Heart right ventricle (tissue), 16 donors: ENCODE measurements around the gene TUBGCP6. TPM values are rescaled to one million over a fixed set of nuclear protein-coding genes. Genes with fewer than 3 reads are reported as not detected.

ENCODE experiments used
- ATAC-seq, 8 donors: fragments of 200-7000 bp; cut with Tn5 transposase; one replicate each; pipeline ENCODE4 v1.9.1; 2020; ENCODE audit warnings: mild to moderate bottlenecking in 8 of 8, moderate library complexity in 8 of 8, moderate number of reproducible peaks in 1 of 8
- DNase-seq, 2 donors: peaks; one replicate each; pipeline ENCODE4 v3.0.0-alpha.2; 2020
- H3K27ac ChIP-seq, 10 donors: fragments of 200-600 bp; sonication (generic) in 2 of 10; one replicate each; pipeline versions ENCODE4 v1.5.0 to v1.8.0; 2020 to 2022; ENCODE audit warnings: mild to moderate bottlenecking in 3 of 10
- H3K27me3 ChIP-seq, 7 donors: fragments of 200-600 bp; one replicate each; pipeline ENCODE4 v1.8.0; 2021 to 2022; ENCODE audit warnings: mild to moderate bottlenecking in 2 of 7
- H3K36me3 ChIP-seq, 9 donors: fragments of 200-600 bp; sonication (generic) in 1 of 9; one replicate each; pipeline versions ENCODE4 v1.5.0 to v1.8.0; 2020 to 2022; ENCODE audit warnings: mild to moderate bottlenecking in 2 of 9
- H3K4me1 ChIP-seq, 9 donors: fragments of 200-600 bp; sonication (generic) in 1 of 9; one replicate each; pipeline versions ENCODE4 v1.5.0 to v1.8.0; 2020 to 2022; ENCODE audit warnings: mild to moderate bottlenecking in 4 of 9
- H3K4me3 ChIP-seq, 10 donors: fragments of 200-600 bp; sonication (generic) in 2 of 10; one replicate each; pipeline versions ENCODE4 v1.5.0 to v1.8.0; 2020 to 2022; ENCODE audit warnings: mild to moderate bottlenecking in 7 of 10, moderate library complexity in 2 of 10
- H3K9me3 ChIP-seq, 11 donors: fragments of 200-600 bp in 10 of 11; sonication (generic) in 2 of 11; one replicate each; pipeline versions ENCODE4 v1.5.0 to v1.8.0; 2013 to 2022; ENCODE audit warnings: mild to moderate bottlenecking in 2 of 11, control low read depth in 1 of 11, moderate library complexity in 1 of 11
- CTCF ChIP-seq, 9 donors: fragments of 200-600 bp; sonication (generic) in 2 of 9; IDR thresholded peaks; one replicate each; pipeline versions ENCODE4 v1.5.0 to v1.8.0; 2021 to 2022; ENCODE audit warnings: antibody characterized with exemption in 9 of 9, mild to moderate bottlenecking in 5 of 9, moderate library complexity in 1 of 9
- WGBS, 2 donors: extraction: QIAGEN DNeasy Blood & Tissue Kit; methylation state at CpG; one replicate each; pipeline ENCODE4 v1.1.7; 2013; ENCODE audit warnings: inconsistent platforms in 1 of 2; 5-methylcytosine and 5-hydroxymethylcytosine counted together
- intact Hi-C, 10 donors: fragments of 100-400 bp; cut with DNase I; formaldehyde crosslinking; loops; one replicate each; pipeline versions ENCODE4 v1.11.1 to v1.14.2; 2022
- polyA plus RNA-seq, 2 donors: library from polyadenylated mRNA; stranded (reverse); fragments of 200-250 nt; gene quantifications; one replicate each; pipeline ENCODE4 v1.2.3, GENCODE V29; 2013
- total RNA-seq, 10 donors: library from RNA; stranded (reverse); fragmentation: NEBNext Ultra II Directional in 3 of 10; extraction: Animal tissue kit (Norgen Biotek cat#: 25700) in 3 of 10; gene quantifications; one replicate each; pipeline versions ENCODE4 v1.2.1 to v1.2.4, GENCODE V29; 2021 to 2023
- donor health status: Arrhythmogenic right ventricular cardiomyopathy.
- donor health status: ischemic (EF 13 %, LVEDD 7.1; RV severe dilation, severe dysfunction).
- donor health status: healthy with polysubstance abuse.
- donor health status: DM: no; HTN: yes; CAD: no.
- donor health status: DM: no; HTN: no; CAD: no.
- donor health status: ischemic (EF 25% LVEDD 6.9; RV normal size, moderate dysfunction).
- donor health status: ischemic (EF 25% LVEDD 5.7; RV mildly dilated, moderate dysfunction).
- donor health status: healthy.
- donor health status: DM: yes; HTN: yes; CAD: no.
- donor health status: Ischemic cardiomyopathy.
- donor health status: ischemic (EF 35%, LVEDD 5.7; RV mildly dilated, moderate dysfunction).
- donor health status: nonischemic (EF 11% LVEDD 7.7; RV severe dilation, severe dysfunction).
- donor health status: DM: yes; HTN: yes; CAD: no.
- donor health status: PGD.
- donor health status: ischemic (EF 29% LVEDD 5.4; RV normal size, mild dysfunction).
- donor health status: nonischemic (EF 23%, LVEDD 6.1; RV moderate dilation, normal function).

The TUBGCP6 gene
- total and polyA plus RNA-seq, 12 donors: 14.2 to 40.7 (median 18.5) TPM

GRCh38 chr22:50189184-50189848, 55.5 kb downstream of the TUBGCP6 start:
- peaks cover 0 to 21% (median 0%) of the 10 kb centered on the region in 9 donors for H3K36me3 ChIP-seq
- ATAC-seq (peak in 1 of 8 donors; percentile 2), DNase-seq (peak in 1 of 2 donors; percentile 50)
- H3K27ac ChIP-seq: peak overlapping the region in 9 of 10 donors; percentile 64 to 97 (median 80)
- TF ChIP-seq CTCF (IDR thresholded peaks at IDR 0.05): no peak
- H3K27me3 ChIP-seq: no peaks in the 10 kb centered on the region
- 69 to 73% methylated on average over 20 of the region's 20 CpGs for WGBS, 2 donors
- H3K9me3 ChIP-seq: no peaks in the 10 kb centered on the region
- H3K4me3 ChIP-seq: peak overlapping the region in 4 of 10 donors; percentile 54 to 63 (median 55)
- intact Hi-C loops: no loop called here
- H3K4me1 ChIP-seq: peaks cover 13 to 77% (median 53%) of the 10 kb centered on the region in 9 donors

GRCh38 chr22:50188356-50188755, 56.5 kb downstream of the TUBGCP6 start:
- no peak overlapping the region for H3K4me3 ChIP-seq
- intact Hi-C loops: no loop called here
- no peaks in the 10 kb centered on the region for H3K27me3 ChIP-seq
- DNase-seq (no peak), ATAC-seq (no peak)
- no peak for TF ChIP-seq CTCF (IDR thresholded peaks at IDR 0.05)
- H3K4me1 ChIP-seq: peaks cover 19 to 87% (median 63%) of the 10 kb centered on the region in 9 donors
- H3K9me3 ChIP-seq: no peaks in the 10 kb centered on the region
- H3K27ac ChIP-seq: peak overlapping the region in 2 of 10 donors; percentile 78 to 97
- H3K36me3 ChIP-seq: peaks cover 0 to 11% (median 0%) of the 10 kb centered on the region in 9 donors
- 95 to 96% methylated on average over 11 of the region's 11 CpGs for WGBS, 2 donors

GRCh38 chr22:50186761-50187523, 57.9 kb downstream of the TUBGCP6 start:
- DNase-seq (peak in 1 of 2 donors; percentile 23), ATAC-seq (no peak)
- WGBS, 2 donors: 49 to 55% methylated on average over 26 of the region's 26 CpGs
- H3K36me3 ChIP-seq: peaks cover 0 to 6% (median 0%) of the 10 kb centered on the region in 9 donors
- intact Hi-C loops: no loop called here
- no peak for TF ChIP-seq CTCF (IDR thresholded peaks at IDR 0.05)
- no peaks in the 10 kb centered on the region for H3K9me3 ChIP-seq
- H3K27me3 ChIP-seq: no peaks in the 10 kb centered on the region
- peak overlapping the region; percentile 50 to 78 (median 72) for H3K4me3 ChIP-seq
- H3K4me1 ChIP-seq: peaks cover 19 to 75% (median 67%) of the 10 kb centered on the region in 9 donors
- H3K27ac ChIP-seq: peak overlapping the region in 9 of 10 donors; percentile 52 to 94 (median 71)

GRCh38 chr22:50186181-50186714, 58.6 kb downstream of the TUBGCP6 start:
- peaks cover 19 to 68% (median 64%) of the 10 kb centered on the region in 9 donors for H3K4me1 ChIP-seq
- peak in 1 of 2 donors; percentile 31 for DNase-seq
- H3K36me3 ChIP-seq: peaks cover 0 to 6% (median 0%) of the 10 kb centered on the region in 9 donors
- H3K4me3 ChIP-seq: peak overlapping the region; percentile 50 to 78 (median 72)
- intact Hi-C loops: no loop called here
- no peaks in the 10 kb centered on the region for H3K27me3 ChIP-seq
- WGBS, 2 donors: 1 to 3% methylated on average over 32 to 47 of the region's 47 CpGs
- no peak for ATAC-seq
- H3K27ac ChIP-seq: peak overlapping the region in 9 of 10 donors; percentile 52 to 94 (median 71)
- no peak for TF ChIP-seq CTCF (IDR thresholded peaks at IDR 0.05)
- H3K9me3 ChIP-seq: no peaks in the 10 kb centered on the region
